NCI-H2196 treated with DMSO at 0.1 percent for 48 hours (cell line): ENCODE results near the gene NPC1.
"Not testable (repeated sequence)": the region's sequence is repeated elsewhere in the genome, so short reads cannot be mapped to it uniquely, and the experiment has no call there.

ENCODE experiments used
- DNase-seq: peaks from one replicate; lab custom pipeline; 2025; ENCODE audit not compliant: unreplicated experiment; lab: John Stamatoyannopoulos, UW

The NPC1 gene

GRCh38 chr18:23494992-23495391 is 91.3 kb downstream of the NPC1 start:
- DNase-seq = no peak

DNA sequence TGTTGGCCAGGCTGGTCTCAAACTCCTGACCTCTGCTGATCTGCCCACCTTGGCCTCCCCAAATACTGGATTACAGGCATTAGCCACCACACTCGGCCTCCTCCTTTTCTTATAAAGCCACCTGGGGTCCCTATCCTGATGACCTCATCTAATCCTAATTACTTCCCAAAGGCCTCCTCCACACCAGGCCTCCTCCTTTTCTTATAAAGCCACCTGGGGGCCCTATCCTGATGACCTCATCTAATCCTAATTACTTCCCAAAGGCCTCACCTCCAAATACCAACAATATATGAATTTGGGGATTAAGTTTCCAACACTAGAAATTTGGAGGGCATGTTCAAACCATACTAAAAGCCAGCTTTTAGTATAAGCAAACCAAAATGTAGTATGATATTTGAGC is 92.7 kb downstream of the NPC1 start:
- no peak for DNase-seq

- DNase-seq = not testable (repeated sequence)
Observed at GRCh38 chr18:23489586-23489985, 96.7 kb downstream of the NPC1 start.

GRCh38 chr18:23487738-23488570 is 98.4 kb downstream of the NPC1 start:
- no peak for DNase-seq

DNA sequence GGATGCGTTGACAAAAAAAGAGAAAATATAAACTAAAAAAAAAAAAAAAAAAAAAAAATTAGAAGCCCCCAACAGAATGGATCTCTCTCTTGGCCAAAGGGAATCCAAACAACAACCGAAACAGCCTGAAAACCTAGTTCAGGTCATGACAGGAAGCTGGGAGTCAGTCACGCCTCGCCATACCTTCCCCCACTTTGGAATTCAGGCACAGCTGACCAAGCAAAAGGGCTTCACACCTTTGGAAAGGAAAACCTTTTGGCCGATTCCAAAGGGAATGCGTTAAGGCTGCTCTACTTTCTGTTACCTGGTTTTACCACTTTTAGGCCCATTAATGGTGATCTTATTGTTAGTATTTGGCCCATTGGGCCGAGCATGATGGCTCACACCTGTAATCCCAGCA is 100.9 kb downstream of the NPC1 start:
- DNase-seq = no peak

GRCh38 chr18:23484561-23485182 is 101.6 kb downstream of the NPC1 start:
- DNase-seq = no peak
